ACHN (cell line): Measurements from ENCODE around the gene STEAP3.

Experiments
- DNase-seq: peaks from one replicate; pipeline ENCODE4 v3.0.0-alpha.2; 2015
- in situ Hi-C: cut with HindIII; loops from 2 replicates; pipeline ENCODE4 v1.10.0; 2017; ENCODE audit warnings: low sequenced_read_pairs, low pct_ligation_motif_present, low pct_unique_long_range_greater_than_20kb

The STEAP3 gene

DNA sequence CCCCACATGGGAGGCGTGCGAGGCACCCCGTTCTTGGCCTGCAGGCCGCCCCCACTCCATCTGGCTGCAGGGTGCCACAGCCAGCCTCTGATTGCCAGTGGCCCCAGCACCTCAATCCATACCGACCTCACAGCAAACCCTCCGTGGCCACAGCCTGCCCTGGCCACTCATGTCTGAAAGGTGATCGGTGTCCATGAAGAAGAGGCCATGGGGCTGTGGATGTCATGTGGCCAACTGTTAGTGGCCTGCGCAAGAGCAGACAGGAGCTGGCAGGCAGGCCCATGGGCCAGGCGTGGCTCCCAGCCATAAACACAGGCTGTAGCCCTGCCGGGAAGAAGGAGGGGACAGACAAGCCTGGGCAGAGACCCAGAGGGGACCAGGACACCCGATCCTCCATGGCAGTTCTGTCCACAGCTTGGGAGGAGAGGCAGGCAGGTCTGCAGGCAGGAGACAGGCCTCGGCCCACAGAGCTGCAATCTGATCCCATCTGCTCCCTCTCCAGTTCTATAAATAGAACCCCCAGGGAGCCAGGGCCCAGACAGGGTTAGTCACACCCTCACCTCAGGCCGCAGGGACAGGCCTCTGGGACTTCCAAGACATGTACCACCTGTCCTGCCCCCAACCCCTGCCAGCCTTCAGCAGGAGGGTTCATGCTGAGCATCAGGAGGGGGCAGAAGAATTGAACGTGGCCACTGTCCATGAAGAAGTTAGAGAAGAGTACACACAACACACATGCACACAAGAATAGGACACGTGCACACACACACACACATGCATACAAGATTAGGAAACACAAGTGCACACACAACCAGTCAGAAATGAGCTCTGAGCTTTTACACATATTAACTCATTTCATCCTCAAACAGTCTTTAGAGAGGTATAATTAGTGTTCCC, 16.9 kb downstream of the STEAP3 start:
- no peak for DNase-seq
- in situ Hi-C loops, result no loop called here

DNA sequence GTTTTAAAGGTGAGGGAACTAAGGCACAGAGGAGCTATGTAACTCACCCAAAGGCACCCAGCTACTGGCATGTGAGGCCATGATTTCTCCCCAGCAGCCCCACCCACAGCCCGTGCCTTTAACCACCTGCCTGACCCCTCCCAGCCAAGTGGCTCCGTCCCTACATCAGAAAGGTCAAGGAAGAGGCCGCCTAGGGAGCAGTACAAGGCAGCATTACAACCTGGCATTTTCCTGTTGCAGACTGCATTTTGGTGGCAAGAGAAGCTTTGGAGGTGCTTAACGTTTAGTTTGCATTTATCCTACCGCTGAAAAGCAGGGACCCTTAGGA, 17.5 kb downstream of the STEAP3 start:
- in situ Hi-C loops, result no loop called here
- DNase-seq, result no peak

DNA sequence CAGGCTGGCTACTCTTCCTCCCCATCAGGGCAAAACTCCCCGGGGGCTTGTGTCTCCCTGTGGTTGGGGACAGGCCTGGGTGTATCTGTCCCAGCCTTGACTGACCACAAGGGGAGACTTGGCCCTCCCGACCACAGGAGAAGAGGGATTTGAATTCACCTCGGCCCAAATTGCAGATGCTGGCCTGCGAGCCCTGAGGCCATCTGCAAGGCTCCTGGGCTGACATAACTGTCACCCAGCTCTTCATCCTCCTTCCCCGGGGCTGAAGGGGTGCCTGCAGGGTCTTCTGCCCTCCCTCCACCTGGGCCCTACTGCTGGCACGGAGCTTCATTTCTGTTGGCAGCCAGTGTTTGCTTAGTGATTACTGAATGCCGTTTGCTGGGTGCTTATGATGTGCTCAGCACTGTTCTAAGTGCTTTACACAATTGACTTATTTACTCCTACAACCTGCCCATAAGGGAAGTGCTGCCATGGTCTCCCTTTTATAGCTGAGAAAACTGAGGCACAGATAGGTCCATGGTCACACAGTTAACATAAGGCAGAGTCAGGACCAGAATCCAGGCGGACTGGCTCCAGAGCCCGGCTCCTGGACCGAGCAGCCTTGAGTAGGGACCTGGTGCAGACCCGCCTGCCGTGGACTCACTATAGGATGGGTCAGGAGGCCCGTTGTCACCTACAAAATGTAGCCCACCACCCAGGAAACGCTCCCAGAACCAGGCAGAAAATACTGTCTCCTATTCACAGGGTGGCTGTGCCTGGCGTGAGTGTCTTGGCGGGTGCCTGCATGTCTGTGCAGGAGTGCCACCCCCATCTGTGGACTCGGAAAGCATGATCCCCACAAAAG, 18.9 kb downstream of the STEAP3 start:
- in situ Hi-C loops, result no loop called here
- no peak for DNase-seq

DNA sequence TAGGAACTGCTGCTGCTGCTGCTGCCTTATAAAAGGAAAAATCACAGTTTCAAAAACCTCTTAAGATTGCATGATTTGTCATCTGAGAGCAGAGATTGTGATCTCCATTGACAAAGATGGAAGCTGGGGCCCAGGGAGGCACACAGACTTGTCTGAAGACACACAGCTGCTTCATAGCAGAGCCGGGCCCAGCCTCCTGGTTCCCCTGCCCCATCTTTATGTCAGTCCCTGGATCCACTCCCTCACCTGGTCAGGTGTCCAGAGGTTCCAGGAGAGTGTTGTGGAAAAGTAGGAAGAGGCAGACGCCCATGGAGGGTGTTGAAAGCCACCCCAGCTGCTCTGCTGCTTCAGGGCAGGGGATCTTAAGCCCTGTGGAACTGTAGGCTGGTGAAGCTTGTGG, 20.0 kb downstream of the STEAP3 start:
- in situ Hi-C loops, result no loop called here
- no peak for DNase-seq

DNA sequence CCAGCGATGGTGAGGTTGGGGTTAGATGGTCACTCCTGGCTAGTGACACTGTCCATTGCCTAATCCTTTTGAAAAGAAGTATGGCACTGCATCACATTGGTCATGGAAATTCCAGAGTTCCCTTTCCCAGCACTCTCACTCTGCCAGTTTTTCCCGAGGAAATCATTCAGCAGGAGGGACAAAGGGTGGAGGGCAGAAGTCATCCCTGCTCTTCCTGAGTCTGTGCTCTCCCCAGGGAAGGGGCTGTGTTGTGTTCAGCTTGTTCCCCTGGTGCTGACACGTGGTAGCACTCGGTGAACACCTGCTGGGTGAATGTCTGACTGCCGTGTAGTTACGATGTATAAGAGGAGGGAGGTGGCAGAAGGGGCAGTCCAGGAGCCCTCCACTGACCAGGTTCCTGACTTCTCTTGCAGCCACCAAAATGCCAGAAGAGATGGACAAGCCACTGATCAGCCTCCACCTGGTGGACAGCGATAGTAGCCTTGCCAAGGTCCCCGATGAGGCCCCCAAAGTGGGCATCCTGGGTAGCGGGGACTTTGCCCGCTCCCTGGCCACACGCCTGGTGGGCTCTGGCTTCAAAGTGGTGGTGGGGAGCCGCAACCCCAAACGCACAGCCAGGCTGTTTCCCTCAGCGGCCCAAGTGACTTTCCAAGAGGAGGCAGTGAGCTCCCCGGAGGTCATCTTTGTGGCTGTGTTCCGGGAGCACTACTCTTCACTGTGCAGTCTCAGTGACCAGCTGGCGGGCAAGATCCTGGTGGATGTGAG, 21.6 kb downstream of the STEAP3 start:
- in situ Hi-C loops, result no loop called here
- DNase-seq, result no peak

DNA sequence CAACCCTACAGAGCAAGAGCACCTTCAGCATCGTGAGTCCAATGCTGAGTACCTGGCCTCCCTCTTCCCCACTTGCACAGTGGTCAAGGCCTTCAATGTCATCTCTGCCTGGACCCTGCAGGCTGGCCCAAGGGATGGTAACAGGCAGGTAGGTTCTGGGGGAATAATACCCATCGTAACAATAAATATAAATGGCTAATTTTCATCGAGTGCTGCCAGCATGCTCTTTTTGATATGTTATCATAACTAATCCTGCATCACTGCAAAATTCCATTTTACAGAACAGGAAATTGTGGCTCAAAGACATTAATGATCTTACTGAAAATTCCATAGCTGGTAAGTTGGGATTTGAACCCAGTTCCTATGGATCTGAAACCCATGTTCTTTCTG, 22.2 kb downstream of the STEAP3 start:
- in situ Hi-C loops, result no loop called here
- DNase-seq, result no peak

DNA sequence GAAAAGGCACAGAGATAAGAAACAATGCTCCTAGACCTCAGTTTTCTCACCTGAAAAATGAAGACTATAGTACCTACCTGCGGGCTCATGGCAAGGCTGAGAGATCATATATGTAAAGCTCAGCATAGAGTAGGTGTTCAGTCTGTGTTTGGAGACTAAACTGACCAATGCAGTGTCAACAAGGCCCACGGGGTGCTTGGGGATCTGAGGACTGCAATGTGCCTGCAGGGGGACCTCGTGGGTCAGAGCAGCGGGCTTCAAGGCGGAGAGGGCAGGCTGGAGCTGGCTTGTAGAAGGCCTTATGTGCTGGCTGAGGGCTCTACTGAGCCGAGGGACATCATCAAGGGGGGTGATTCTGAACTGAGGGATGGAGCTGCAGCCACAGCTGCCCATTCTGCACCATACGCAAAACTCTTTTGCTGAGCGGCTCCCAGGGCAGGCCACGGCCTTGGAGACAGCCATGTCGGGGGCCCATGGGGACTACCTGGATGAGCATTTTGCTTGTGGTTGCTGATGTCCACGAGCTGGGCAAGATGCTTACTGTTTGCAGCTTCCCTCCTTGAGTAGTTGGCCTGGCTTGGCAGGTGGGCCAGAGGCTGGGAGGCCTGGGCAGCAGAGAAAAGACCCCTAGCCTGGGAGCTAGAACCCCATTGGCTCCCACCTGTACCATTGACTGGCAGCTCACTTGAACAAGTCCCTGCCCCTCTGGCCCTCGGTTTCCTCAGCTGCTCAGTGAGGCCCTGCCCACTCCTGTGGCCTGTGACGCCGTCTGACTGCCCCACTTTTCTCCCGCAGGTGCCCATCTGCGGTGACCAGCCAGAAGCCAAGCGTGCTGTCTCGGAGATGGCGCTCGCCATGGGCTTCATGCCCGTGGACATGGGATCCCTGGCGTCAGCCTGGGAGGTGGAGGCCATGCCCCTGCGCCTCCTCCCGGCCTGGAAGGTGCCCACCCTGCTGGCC, 23.5 kb downstream of the STEAP3 start:
- in situ Hi-C loops, result no loop called here
- no peak for DNase-seq

DNA sequence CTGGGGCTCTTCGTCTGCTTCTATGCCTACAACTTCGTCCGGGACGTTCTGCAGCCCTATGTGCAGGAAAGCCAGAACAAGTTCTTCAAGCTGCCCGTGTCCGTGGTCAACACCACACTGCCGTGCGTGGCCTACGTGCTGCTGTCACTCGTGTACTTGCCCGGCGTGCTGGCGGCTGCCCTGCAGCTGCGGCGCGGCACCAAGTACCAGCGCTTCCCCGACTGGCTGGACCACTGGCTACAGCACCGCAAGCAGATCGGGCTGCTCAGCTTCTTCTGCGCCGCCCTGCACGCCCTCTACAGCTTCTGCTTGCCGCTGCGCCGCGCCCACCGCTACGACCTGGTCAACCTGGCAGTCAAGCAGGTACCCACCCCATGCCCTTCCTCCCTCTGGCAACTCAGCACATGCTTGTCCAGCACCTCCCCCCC, 24.2 kb downstream of the STEAP3 start:
- in situ Hi-C loops, result no loop called here
- no peak for DNase-seq

DNA sequence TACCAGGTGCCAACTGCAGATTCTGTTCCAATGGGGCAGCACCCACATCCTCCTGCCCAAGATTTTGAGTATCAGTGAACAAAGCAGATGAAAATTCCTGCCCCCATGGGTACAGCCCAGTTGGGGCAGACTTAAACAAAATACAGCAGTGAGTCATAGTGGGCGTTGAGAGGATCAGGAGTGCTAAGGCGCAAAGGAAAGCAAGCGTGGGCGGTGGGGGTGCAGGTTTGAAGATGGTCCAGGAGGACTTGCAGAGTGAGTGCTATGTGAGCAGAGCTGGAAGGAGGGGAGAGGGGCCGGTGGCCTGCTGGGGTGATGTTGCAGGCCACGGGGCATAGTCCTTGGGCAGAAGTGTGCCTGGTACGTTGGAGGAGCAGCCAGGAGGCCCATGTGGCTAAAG, 24.7 kb downstream of the STEAP3 start:
- in situ Hi-C loops, result no loop called here
- DNase-seq, result no peak

DNA sequence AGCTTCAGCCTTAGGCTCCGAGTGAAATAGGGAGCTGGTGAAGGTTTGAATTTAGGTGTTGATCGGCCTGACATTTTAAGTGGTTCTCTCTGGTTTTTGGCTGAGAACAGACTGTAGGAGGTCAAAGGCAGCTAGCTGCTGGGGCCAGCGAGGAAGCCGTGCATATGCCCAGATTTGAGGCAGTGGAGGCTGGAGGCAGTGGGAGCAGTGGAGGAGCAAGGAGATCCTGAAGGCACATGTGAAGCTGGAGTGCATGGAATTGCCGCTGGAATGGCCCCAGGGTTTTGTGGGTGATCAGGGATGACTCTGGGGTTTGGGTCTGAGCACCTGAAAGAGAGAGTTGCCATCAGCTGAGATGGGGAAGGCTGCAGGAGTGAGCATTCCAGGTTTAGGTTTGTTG, 25.1 kb downstream of the STEAP3 start:
- no peak for DNase-seq
- in situ Hi-C loops, result no loop called here

DNA sequence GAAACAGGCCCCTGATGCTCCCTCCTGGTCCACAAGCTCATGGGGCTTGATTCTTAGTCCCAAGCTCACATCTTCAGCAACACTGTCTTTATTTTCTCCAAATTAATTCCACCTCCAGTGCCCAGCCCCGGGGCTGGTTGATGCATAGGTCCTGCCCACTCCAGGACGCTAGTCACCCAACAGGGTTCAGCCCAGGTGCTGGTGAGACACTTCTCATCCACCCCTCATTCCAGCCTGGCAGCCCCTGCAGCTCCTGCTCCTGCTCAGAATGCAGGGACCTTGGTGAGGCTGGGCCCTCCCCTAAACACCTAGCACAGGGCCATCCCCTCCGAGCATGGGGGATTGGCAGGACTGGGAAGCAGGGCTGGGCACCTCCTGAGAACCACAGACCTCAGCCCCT, 25.7 kb downstream of the STEAP3 start:
- in situ Hi-C loops, result no loop called here
- no peak for DNase-seq

DNA sequence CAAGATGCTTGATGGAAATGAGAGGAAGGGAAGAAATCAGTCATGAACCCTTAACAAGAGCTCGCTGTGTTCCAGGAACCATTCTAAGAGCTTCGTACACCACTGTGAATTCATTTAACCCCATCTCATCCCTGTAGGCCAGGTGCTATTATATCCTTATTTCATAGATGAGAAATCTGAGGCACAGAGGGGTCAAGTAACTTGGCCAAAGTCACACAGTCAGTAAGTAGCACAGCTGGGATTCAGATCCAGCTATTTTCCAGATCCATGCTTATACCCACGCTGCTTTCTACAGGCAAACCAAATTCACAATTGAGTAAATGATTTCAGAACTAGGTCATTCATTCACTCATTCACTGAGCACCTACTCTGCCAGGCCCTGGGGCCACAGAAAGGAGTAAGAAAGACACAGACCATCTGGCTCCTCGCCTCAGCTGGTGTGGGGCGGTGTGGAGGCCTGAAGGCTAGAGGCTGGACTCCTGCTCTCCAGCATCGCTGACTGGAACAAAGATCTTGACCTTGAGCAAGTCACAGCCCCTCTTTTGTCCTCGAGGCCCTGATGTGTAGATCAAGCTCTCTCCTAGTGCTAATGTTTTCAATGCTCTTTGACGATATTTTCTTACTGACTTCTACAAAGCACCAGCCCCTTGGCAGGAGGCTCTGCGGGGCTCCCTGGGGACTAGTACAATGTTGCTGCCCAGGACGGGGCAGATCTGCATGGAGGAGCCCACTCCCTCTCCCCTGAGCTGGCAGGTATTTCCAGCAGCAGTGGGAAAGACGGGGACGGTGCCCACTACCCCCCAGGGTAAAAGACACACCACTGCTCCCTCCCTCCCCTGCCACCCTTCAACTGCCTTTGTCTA, 26.5 kb downstream of the STEAP3 start:
- DNase-seq, result no peak
- in situ Hi-C loops, result no loop called here

DNA sequence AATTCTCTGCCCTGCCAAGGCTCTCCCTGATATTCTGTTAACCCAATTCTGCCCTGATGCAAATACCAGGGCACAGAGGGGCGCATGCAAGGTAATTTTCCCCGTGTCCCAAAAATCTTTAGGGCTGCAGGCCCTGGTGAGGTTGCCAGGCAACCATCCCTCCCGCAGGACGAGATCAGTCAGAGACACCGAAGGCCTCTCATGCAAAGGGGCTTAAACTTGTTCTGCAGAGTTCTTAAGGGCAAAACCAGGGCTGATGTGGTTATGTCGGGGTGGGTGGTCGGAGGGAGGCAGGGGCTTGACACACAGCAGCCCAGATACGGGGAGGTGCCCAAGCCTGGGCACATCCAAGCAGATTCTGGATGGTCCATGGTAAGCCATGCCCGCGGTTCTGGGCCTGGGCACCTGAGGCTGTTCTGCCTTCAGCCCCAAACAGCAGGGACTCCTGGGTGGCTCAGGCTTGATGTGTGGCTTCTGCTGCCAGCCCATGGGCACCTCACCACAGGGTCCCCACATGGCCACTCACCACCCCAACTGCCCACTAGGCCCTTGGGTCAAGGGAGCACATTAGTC, 27.2 kb downstream of the STEAP3 start:
- no peak for DNase-seq
- in situ Hi-C loops, result no loop called here

DNA sequence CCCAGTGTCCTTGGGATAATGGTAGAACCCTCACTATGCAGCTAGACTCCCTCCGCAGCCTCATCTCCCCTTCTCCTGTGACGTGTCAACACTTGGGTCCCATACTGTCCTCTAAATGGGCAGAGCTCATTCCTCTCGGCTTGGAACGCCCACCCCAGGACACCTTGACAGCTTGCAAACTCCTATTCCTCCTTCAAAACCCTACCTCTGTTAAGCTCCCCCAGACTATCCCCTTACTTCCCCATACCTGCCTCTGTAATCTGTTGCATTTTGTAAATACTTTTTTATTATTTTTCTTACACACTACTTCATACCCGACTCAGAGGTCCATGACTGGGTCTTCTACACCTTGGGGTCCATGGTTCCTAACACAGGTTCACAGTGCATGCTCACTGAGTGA, 28.0 kb downstream of the STEAP3 start:
- in situ Hi-C loops, result no loop called here

DNA sequence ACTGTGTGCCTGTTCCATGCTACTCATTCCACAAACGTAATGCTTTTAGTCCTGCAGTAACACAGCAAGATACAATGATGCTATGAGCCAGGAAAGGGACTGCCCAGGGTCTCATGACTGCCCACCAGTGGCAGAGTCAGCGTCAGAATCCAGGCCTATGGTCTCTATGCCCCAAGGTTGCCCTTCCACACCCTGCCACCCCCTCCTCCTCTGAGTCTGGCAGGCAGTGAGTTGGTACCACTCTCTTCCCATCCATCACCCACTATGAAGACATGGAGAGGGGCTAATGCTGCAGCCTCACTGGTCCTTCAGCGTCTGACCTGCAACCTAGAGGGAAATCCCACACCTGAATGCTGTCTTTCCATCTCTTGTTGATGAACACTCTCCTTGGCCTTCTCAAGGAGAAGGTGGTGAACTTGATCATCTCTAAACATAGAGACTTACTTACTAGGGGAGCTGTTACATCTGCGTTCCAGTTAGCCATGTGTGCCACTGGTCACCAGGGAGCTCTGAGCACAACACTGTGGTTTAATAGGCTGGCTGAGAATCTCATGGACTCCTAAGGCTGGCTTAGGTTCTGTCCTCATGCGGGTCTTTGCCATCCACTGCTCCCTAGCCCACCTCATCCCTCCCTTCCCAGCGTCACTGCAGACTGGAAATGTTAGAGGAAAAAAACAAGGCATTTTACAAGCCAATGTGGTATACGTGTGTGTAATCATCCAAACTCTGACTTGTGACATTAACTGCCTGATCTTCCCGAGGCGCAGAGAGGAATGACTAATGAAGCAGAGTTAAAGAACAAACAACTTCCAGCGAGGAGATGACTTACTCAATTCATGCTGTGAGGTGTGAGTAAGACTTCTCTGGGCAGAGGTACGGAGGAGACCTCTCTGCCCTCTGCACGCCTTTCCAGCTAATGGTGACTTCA, 28.8 kb downstream of the STEAP3 start:
- DNase-seq, result peak; percentile 96
- in situ Hi-C loops, result no loop called here

More for the DNA sequence above, 28.0 kb downstream of the STEAP3 start:
- no peak for DNase-seq

DNA sequence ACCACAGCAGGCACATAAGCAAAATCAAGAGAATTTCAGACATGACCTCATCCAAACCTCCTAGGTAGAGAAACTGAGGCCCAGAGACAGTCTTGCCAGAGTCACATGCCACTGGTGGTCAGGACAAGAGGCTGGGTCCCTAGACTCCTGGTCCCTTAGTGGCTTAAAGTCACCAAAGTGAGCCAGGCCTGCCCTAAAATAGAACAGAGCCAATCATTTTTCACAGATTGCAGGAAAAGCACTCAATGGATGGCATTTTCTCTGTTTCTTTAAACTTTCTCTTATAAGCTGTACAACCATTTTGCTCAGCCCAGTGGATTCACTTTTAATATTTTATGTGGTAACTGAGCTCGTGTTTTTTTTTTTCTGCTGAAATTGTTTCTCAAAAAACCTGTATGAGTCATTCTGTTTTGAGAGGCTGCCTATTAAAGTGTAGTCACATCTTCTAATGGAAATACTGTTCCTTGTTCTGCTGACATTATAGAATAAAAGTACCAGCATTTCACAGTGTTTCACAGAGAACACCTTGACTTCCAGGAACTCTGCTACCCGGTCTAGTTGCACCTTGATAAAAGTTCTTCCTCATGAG, 29.6 kb downstream of the STEAP3 start:
- DNase-seq, result peak; percentile 44
- in situ Hi-C loops, result no loop called here
